Astrocyte (in vitro differentiated cells and primary cell): ENCODE measurements around the gene FUBP3.

ENCODE experiments used
- CTCF ChIP-seq: IDR thresholded peaks from 2 replicates; pipeline ENCODE4 v1.5.1; 2011; ENCODE audit warnings: low read depth, mild to moderate bottlenecking, inconsistent platforms, low read length, moderate library complexity; ENCODE audit not compliant: insufficient read depth
- EZH2 ChIP-seq: IDR thresholded peaks from 2 replicates; pipeline ENCODE4 v1.6.1; 2012; ENCODE audit warnings: mild to moderate bottlenecking, low read length, inconsistent platforms; ENCODE audit not compliant: insufficient read depth

DNA sequence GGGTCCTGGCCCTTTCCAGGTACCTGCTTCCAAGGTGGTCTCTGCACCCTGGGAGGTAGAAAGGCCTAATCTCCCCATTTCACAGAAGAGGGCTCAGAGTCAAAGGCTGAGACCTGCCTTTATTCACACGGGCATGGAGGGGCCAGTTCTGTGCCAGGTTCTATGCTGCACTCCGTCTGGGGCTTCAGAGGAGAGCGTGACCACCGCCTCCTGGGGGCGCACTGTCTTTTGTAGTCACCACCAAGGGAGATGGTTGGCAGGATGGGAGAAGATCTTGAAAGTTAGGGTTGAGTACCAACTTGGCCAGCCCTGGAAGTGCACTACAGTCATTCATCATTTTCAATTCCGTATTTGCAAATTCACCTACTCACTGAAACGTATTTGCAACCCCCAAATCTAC lies 61.3 kb downstream of the FUBP3 start:
- TF ChIP-seq CTCF (no peak), EZH2 (no peak)
